HEK293 (cell line): ENCODE measurements around the gene DNASE1.

Experiments used
- CTCF ChIA-PET: fragments of 350-600 bp; formaldehyde crosslinking; extraction: SDS; loops from one replicate; lab custom pipeline; 2021; ENCODE audit warnings: antibody characterized with exemption; lab: Yijun Ruan, JAX
- POLR2A ChIA-PET: fragments of 300-600 bp; formaldehyde crosslinking; extraction: SDS; loops from one replicate; lab custom pipeline; 2020; ENCODE audit warnings: antibody characterized with exemption, inconsistent platforms; lab: Yijun Ruan, JAX
- H3K27ac ChIP-seq: fragments of 200-500 bp; sonication (Bioruptor generic); 2 replicates; pipeline ENCODE4 v1.5.1; 2014; ENCODE audit warnings: low read depth, low read length, control low read depth, inconsistent platforms; ENCODE audit errors: extremely low read depth
- H3K36me3 ChIP-seq, 2 experiments: fragments of 200-500 bp in 1 of 2; sonication (Bioruptor generic) in 1 of 2; 1 replicate in 1 of 2; 2 replicates in 1 of 2; pipeline ENCODE4 v1.5.1; 2014 to 2017; ENCODE audit warnings: inconsistent platforms in 2 of 2, low read length in 2 of 2; ENCODE audit not compliant: control insufficient read depth in 2 of 2, insufficient read depth in 1 of 2
- H3K4me1 ChIP-seq: fragments of 200-500 bp; sonication (Bioruptor generic); 2 replicates; pipeline ENCODE4 v1.5.1; 2014; ENCODE audit warnings: mild to moderate bottlenecking, low read length, inconsistent platforms; ENCODE audit not compliant: control insufficient read depth, insufficient read depth
- H3K4me3 ChIP-seq: 2 replicates; pipeline ENCODE4 v1.5.1; 2011; ENCODE audit warnings: low read depth, mild to moderate bottlenecking, control low read depth, low read length, moderate library complexity
- H3K9me3 ChIP-seq: fragments of 200-500 bp; sonication (Bioruptor generic); 2 replicates; pipeline ENCODE4 v1.5.1; 2014; ENCODE audit warnings: low read depth, low read length, inconsistent platforms; ENCODE audit not compliant: control insufficient read depth, insufficient read depth
- GLI2 ChIP-seq: fragments of 450-650 bp; formaldehyde crosslinking; IDR thresholded peaks from 2 replicates; pipeline ENCODE4; 2017; ENCODE audit warnings: missing biosample characterization, missing genetic modification characterization, low read depth, borderline replicate concordance
- GLIS1 ChIP-seq: fragments of 450-650 bp; formaldehyde crosslinking; IDR thresholded peaks from 2 replicates; pipeline ENCODE4 v1.5.1; 2016; ENCODE audit warnings: missing biosample characterization, missing genetic modification characterization
- KLF17 ChIP-seq: fragments of 450-650 bp; formaldehyde crosslinking; IDR thresholded peaks from 2 replicates; pipeline ENCODE4 v1.5.1; 2016; ENCODE audit warnings: missing biosample characterization, missing genetic modification characterization
- OSR2 ChIP-seq: fragments of 450-650 bp; formaldehyde crosslinking; IDR thresholded peaks from 2 replicates; pipeline ENCODE4 v1.5.1; 2016; ENCODE audit warnings: missing biosample characterization, missing genetic modification characterization
- PATZ1 ChIP-seq: fragments of 450-650 bp; formaldehyde crosslinking; IDR thresholded peaks from 2 replicates; pipeline ENCODE4 v1.5.1; 2016; ENCODE audit warnings: missing biosample characterization, missing genetic modification characterization
- SP2 ChIP-seq: fragments of 450-650 bp; formaldehyde crosslinking; IDR thresholded peaks from 2 replicates; pipeline ENCODE4 v1.5.1; 2016; ENCODE audit warnings: missing biosample characterization, missing genetic modification characterization
- YY1 ChIP-seq: fragments of 450-650 bp; formaldehyde crosslinking; IDR thresholded peaks from 2 replicates; pipeline ENCODE4 v1.5.1; 2018; ENCODE audit warnings: missing biosample characterization, missing genetic modification characterization
- ZBTB17 ChIP-seq: fragments of 450-650 bp; formaldehyde crosslinking; IDR thresholded peaks from 2 replicates; pipeline ENCODE4 v1.5.1; 2016; ENCODE audit warnings: missing biosample characterization, missing genetic modification characterization
- ZBTB49 ChIP-seq: fragments of 450-650 bp; formaldehyde crosslinking; IDR thresholded peaks from 2 replicates; pipeline ENCODE4 v1.5.1; 2016; ENCODE audit warnings: missing biosample characterization, missing genetic modification characterization, low read depth
- ZNF133 ChIP-seq: fragments of 450-650 bp; formaldehyde crosslinking; IDR thresholded peaks from 2 replicates; pipeline ENCODE4 v1.5.1; 2016; ENCODE audit warnings: missing biosample characterization, missing genetic modification characterization
- ZNF157 ChIP-seq: fragments of 450-650 bp; formaldehyde crosslinking; IDR thresholded peaks from 2 replicates; pipeline ENCODE4 v1.5.1; 2016; ENCODE audit warnings: missing biosample characterization, missing genetic modification characterization
- ZNF184 ChIP-seq: fragments of 450-650 bp; IDR thresholded peaks from 2 replicates; pipeline ENCODE4 v1.5.1; 2018; ENCODE audit warnings: missing biosample characterization, mild to moderate bottlenecking, missing genetic modification characterization
- ZNF214 ChIP-seq: fragments of 450-650 bp; formaldehyde crosslinking; IDR thresholded peaks from 2 replicates; pipeline ENCODE4 v1.5.1; 2017; ENCODE audit warnings: missing biosample characterization, mild to moderate bottlenecking, missing genetic modification characterization, borderline replicate concordance
- ZNF341 ChIP-seq: fragments of 450-650 bp; formaldehyde crosslinking; IDR thresholded peaks from 2 replicates; pipeline ENCODE4; 2016; ENCODE audit warnings: low read depth, missing biosample characterization, missing genetic modification characterization
- ZNF48 ChIP-seq: fragments of 450-650 bp; formaldehyde crosslinking; IDR thresholded peaks from 2 replicates; pipeline ENCODE4 v1.5.1; 2016; ENCODE audit warnings: missing biosample characterization, missing genetic modification characterization
- ZNF510 ChIP-seq: fragments of 450-650 bp; formaldehyde crosslinking; IDR thresholded peaks from 2 replicates; pipeline ENCODE4 v1.5.1; 2018; ENCODE audit warnings: mild to moderate bottlenecking, missing genetic modification characterization, missing biosample characterization; ENCODE audit not compliant: insufficient replicate concordance
- ZNF514 ChIP-seq: fragments of 450-650 bp; formaldehyde crosslinking; IDR thresholded peaks from 2 replicates; pipeline ENCODE4 v1.5.1; 2016; ENCODE audit warnings: missing biosample characterization, missing genetic modification characterization
- ZNF548 ChIP-seq: fragments of 450-650 bp; formaldehyde crosslinking; IDR thresholded peaks from 2 replicates; pipeline ENCODE4 v1.5.1; 2016; ENCODE audit warnings: missing biosample characterization, missing genetic modification characterization
- ZNF571 ChIP-seq: fragments of 450-650 bp; formaldehyde crosslinking; IDR thresholded peaks from 2 replicates; pipeline ENCODE4 v1.5.0; 2017; ENCODE audit warnings: missing biosample characterization, missing genetic modification characterization
- ZNF596 ChIP-seq: fragments of 450-650 bp; IDR thresholded peaks from 2 replicates; pipeline ENCODE4 v1.5.0; 2018; ENCODE audit warnings: missing biosample characterization, mild to moderate bottlenecking, missing genetic modification characterization, moderate library complexity
- ZNF629 ChIP-seq: fragments of 450-650 bp; formaldehyde crosslinking; IDR thresholded peaks from 2 replicates; pipeline ENCODE4 v1.5.1; 2017; ENCODE audit warnings: missing biosample characterization, missing genetic modification characterization
- ZNF677 ChIP-seq: fragments of 450-650 bp; IDR thresholded peaks from 2 replicates; pipeline ENCODE4 v1.5.0; 2018; ENCODE audit warnings: missing biosample characterization, mild to moderate bottlenecking, missing genetic modification characterization, moderate library complexity
- TF ChIP-seq, protein P1 (sequence below): sonication (generic); formaldehyde crosslinking; IDR thresholded peaks from 2 replicates; pipeline ENCODE4 v1.8.1; 2022; ENCODE audit warnings: mild to moderate bottlenecking, moderate library complexity, missing genetic modification reagents
- TF ChIP-seq, protein P2 (sequence below): fragments of 450-650 bp; formaldehyde crosslinking; IDR thresholded peaks from 2 replicates; pipeline ENCODE4 v1.5.1; 2016; ENCODE audit warnings: missing biosample characterization, missing genetic modification characterization
- TF ChIP-seq, protein P3 (sequence below): fragments of 450-650 bp; IDR thresholded peaks from 2 replicates; pipeline ENCODE4 v1.5.1; 2018; ENCODE audit warnings: missing biosample characterization, mild to moderate bottlenecking, missing genetic modification characterization

Gene DNASE1

DNA sequence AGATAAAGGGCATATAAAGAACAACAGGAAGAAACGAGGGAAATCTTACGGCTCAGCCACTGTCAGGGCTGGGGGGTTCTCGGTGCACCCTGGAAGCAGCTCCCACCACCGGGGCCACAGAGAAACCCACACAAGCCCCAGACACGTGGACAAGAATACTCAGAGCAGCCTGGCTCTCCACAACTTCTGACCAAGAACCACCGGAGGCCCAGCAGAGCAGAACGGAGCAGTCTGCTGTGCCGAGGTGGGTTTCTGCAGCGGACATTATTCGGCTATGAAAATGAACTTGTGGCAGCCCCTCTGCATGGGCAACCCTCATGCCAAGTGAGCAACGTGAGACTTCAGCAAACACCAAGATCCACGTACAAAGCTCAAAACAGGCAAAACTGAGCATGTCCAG lies 6.8 kb downstream of the DNASE1 start:
- no peak overlapping the region for H3K4me3 ChIP-seq
- ChIA-PET CTCF (no interaction called here), POLR2A (no interaction called here)
- TF ChIP-seq KLF17 (tag by site-specific recombination) (no peak), ZNF48 (no peak), ZNF184 (tag by site-specific recombination) (no peak), ZNF214 (tag by site-specific recombination) (no peak), GLIS1 (tag by site-specific recombination) (no peak), ZNF571 (tag by site-specific recombination) (no peak), ZNF341 (no peak), ZNF133 (tag by site-specific recombination) (no peak), GLI2 (no peak), YY1 (tag by site-specific recombination) (no peak), OSR2 (no peak), ZBTB17 (tag by site-specific recombination) (no peak), ZNF677 (tag by site-specific recombination) (no peak)
- TF ChIP-seq, protein P1, sequence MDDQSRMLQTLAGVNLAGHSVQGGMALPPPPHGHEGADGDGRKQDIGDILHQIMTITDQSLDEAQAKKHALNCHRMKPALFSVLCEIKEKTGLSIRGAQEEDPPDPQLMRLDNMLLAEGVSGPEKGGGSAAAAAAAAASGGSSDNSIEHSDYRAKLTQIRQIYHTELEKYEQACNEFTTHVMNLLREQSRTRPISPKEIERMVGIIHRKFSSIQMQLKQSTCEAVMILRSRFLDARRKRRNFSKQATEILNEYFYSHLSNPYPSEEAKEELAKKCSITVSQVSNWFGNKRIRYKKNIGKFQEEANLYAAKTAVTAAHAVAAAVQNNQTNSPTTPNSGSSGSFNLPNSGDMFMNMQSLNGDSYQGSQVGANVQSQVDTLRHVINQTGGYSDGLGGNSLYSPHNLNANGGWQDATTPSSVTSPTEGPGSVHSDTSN (CRISPR knock-in tag): no peak
- TF ChIP-seq, protein P2, sequence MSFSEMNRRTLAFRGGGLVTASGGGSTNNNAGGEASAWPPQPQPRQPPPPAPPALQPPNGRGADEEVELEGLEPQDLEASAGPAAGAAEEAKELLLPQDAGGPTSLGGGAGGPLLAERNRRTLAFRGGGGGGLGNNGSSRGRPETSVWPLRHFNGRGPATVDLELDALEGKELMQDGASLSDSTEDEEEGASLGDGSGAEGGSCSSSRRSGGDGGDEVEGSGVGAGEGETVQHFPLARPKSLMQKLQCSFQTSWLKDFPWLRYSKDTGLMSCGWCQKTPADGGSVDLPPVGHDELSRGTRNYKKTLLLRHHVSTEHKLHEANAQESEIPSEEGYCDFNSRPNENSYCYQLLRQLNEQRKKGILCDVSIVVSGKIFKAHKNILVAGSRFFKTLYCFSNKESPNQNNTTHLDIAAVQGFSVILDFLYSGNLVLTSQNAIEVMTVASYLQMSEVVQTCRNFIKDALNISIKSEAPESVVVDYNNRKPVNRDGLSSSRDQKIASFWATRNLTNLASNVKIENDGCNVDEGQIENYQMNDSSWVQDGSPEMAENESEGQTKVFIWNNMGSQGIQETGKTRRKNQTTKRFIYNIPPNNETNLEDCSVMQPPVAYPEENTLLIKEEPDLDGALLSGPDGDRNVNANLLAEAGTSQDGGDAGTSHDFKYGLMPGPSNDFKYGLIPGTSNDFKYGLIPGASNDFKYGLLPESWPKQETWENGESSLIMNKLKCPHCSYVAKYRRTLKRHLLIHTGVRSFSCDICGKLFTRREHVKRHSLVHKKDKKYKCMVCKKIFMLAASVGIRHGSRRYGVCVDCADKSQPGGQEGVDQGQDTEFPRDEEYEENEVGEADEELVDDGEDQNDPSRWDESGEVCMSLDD (tag by site-specific recombination): no peak
- no peaks in the 10 kb centered on the region for H3K9me3 ChIP-seq
- H3K4me1 ChIP-seq: no peaks in the 10 kb centered on the region
- H3K36me3 ChIP-seq: peaks cover 23 to 95% of the 10 kb centered on the region in 2 experiments
- no peak overlapping the region for H3K27ac ChIP-seq

GRCh38 chr16:3661922-3662321 lies 7.4 kb downstream of the DNASE1 start:
- Histone ChIP-seq H3K4me1 (no peaks in the 10 kb centered on the region), H3K4me3 (no peak overlapping the region), H3K36me3 (peaks cover 23 to 91% of the 10 kb centered on the region in 2 experiments), H3K9me3 (no peaks in the 10 kb centered on the region), H3K27ac (no peak overlapping the region)
- ChIA-PET CTCF (no interaction called here), POLR2A (no interaction called here)
- TF ChIP-seq ZNF514 (tag by site-specific recombination): no peak
- TF ChIP-seq, protein P3, sequence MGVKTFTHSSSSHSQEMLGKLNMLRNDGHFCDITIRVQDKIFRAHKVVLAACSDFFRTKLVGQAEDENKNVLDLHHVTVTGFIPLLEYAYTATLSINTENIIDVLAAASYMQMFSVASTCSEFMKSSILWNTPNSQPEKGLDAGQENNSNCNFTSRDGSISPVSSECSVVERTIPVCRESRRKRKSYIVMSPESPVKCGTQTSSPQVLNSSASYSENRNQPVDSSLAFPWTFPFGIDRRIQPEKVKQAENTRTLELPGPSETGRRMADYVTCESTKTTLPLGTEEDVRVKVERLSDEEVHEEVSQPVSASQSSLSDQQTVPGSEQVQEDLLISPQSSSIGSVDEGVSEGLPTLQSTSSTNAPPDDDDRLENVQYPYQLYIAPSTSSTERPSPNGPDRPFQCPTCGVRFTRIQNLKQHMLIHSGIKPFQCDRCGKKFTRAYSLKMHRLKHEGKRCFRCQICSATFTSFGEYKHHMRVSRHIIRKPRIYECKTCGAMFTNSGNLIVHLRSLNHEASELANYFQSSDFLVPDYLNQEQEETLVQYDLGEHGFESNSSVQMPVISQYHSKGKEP (tag by site-specific recombination): no peak
- no peak for TF ChIP-seq ZBTB49 (tag by site-specific recombination)
- no peak for TF ChIP-seq SP2 (tag by site-specific recombination)
- no peak for TF ChIP-seq ZNF548 (tag by site-specific recombination)
- TF ChIP-seq PATZ1 (tag by site-specific recombination): no peak
- no peak for TF ChIP-seq ZNF157
- TF ChIP-seq ZNF629: no peak
- no peak for TF ChIP-seq ZNF596 (tag by site-specific recombination)
- no peak for TF ChIP-seq ZNF510 (tag by site-specific recombination)
